PC-3 (cell line): ENCODE data around the gene FAM163A.
"Not testable (repeated sequence)": the region's sequence is repeated elsewhere in the genome, so short reads cannot be mapped to it uniquely, and the experiment has no call there.

Experiments used
- EZH2 ChIP-seq: fragments of 300-600 bp; sonication (generic); IDR thresholded peaks from one replicate; pipeline ENCODE4 v1.6.1; 2017; ENCODE audit warnings: antibody characterized with exemption, mild to moderate bottlenecking, low read length; ENCODE audit not compliant: unreplicated experiment
- TF ChIP-seq, protein P1 (sequence below): fragments of 300-600 bp; sonication (generic); conservative IDR thresholded peaks from 2 replicates; pipeline ENCODE4 v1.5.1; 2017; ENCODE audit warnings: antibody characterized with exemption, low read depth, mild to moderate bottlenecking, low read length

DNA sequence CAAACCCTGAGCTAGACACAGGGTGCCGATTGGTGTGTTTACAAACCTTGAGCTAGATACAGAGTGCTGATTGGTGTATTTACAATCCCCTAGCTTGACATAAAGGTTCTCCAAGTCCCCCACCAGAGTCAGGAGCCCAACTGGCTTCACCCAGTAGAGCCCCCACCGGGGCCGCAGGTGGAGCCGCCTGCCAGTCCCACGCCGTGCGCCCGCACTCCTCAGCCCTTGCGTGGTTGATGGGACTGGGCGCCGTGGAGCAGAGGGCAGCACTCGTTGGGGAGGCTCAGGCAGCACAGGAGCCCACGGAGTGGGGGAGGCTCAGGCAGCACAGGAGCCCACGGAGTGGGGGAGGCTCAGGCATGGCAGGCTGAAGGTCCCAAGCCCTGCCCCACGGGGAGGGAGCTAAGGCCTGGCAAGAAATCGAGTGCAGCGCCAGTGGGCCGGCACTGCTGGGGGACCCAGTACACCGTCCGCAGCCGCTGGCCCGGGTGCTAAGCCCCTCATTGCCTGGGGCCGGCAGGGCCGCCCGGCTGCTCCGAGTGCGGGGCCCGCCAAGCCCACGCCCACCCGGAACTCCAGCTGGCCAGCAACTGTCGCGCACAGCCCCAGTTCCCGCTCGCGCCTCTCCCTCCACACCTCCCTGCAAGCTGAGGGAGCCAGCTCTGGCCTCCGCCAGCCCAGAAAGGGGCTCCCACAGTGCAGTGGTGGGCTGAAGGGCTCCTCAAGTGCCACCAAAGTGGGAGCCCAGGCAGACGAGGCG, 93.8 kb downstream of the FAM163A start:
- TF ChIP-seq, protein P1, sequence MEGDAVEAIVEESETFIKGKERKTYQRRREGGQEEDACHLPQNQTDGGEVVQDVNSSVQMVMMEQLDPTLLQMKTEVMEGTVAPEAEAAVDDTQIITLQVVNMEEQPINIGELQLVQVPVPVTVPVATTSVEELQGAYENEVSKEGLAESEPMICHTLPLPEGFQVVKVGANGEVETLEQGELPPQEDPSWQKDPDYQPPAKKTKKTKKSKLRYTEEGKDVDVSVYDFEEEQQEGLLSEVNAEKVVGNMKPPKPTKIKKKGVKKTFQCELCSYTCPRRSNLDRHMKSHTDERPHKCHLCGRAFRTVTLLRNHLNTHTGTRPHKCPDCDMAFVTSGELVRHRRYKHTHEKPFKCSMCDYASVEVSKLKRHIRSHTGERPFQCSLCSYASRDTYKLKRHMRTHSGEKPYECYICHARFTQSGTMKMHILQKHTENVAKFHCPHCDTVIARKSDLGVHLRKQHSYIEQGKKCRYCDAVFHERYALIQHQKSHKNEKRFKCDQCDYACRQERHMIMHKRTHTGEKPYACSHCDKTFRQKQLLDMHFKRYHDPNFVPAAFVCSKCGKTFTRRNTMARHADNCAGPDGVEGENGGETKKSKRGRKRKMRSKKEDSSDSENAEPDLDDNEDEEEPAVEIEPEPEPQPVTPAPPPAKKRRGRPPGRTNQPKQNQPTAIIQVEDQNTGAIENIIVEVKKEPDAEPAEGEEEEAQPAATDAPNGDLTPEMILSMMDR: not testable (repeated sequence)
- TF ChIP-seq EZH2: not testable (repeated sequence)
